GM23248 (cell line): Measurements from ENCODE around the gene HBP1.

ENCODE experiments used
- EZH2 ChIP-seq: fragments of 200-600 bp; sonication (generic); IDR thresholded peaks from 2 replicates; pipeline ENCODE4 v1.6.1; 2018; ENCODE audit warnings: antibody characterized with exemption, mild to moderate bottlenecking; ENCODE audit not compliant: insufficient read depth, poor library complexity, severe bottlenecking
- EZH2phosphoT487 ChIP-seq: fragments of 200-600 bp; sonication (generic); IDR thresholded peaks from 2 replicates; pipeline ENCODE4 v1.6.1; 2018; ENCODE audit warnings: antibody characterized with exemption, moderate library complexity, mild to moderate bottlenecking, low read depth; ENCODE audit not compliant: insufficient read depth

GRCh38 chr7:107165341-107165740, 3.5 kb upstream of the HBP1 start:
- no peak for TF ChIP-seq EZH2
- no peak for TF ChIP-seq EZH2phosphoT487
